Suppressor macrophage treated with lipopolysaccharide for 1 hour (primary cell): ENCODE measurements around the gene PALM3.

Experiments
- DNase-seq, 3 donors: peaks; one replicate each; pipeline ENCODE4 v3.0.0-alpha.2; 2020 to 2022

Gene PALM3, protein sequence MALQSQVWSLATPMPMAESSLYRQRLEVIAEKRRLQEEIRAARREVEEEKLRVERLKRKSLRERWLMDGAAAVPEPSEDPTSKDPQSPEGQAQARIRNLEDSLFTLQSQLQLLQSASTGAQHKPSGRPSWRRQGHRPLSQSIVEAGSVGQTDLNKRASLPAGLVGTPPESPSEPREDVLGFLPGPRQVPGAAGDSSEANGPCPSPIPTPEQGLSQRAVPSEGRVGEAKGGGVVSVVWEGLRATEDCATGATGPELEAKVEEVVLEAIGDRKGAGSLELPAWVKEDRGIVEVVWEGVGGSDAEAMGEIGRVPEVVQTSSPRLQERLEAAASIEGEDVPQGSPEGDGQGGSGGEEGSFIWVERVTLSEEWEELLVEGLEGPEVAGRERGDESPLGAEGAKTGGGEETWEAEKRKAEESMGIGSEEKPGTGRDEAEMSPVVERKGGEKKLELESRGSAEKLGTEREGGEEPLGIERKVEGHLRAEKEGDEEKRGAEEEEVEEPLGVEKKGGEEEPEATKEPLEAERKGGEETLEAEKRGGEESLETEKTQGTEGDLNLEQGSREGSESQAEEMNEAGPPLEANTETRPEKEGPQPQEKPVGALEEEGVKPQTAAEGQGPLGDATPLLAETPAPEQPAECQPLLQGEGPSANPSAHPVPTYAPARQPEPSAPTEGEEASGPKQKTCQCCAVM

DNA sequence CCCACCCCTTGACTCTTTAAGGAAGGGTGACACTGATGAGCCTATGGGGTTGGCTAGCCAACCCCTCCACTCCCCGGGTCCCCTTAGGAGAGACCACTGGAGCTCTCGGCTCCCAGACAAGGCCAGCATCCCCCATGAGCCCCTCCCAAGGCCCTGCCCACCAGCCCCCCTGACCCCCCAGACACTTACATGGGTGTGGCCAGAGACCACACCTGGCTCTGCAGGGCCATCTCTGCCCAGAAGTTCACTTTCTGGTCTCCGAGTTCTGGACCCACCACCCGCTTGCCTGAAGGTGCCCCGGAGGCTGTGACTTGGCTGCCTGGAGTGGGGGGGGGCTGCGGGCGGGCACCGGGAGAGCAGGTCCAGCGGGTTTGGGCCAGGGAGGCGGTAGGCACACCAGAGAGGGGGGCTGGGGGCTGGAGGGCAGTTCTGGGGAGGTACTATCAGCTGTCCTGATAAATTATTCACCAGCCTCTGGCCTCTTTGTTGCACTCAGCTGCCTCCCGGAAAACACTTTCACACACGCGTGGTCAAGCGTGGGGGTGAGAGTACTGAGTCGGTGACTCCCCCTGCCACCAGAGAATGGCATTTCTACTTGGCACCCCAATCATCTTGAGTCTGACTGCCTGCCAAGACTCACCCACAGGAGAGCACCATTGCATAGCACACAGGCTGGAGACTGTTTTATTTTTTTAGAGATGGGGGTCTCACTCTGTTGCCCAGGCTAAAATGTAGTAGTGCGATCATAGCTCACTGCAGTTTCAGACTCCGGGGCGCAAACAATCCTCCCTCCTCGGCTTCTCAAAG is at the start of gene PALM3:
TSS of gene PALM3 (minus strand) at position 326 of the 807 bp plus-strand sequence. CDS start at position 230, 96 bp downstream.
- no peak for DNase-seq

DNA sequence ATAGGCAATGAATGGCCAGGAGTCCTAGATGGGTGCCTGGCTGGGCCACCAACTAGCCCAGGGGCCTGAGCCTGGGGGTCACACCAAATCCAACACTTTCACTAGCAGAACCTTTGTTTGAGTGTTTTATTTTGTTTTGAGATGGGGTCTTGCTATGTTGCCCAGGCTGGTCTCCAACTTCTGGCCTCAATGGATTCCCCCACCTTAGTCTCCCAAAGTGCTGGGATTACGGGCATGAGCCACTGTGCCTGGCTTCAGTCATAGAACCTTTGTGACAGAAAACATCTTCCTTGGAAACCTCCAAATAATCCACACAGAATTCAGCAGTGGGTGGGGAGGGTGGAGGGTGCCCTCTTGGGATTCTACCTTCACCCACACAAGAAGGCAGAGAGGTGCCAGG is 49.6 kb upstream of the PALM3 start:
- DNase-seq, result no peak

DNA sequence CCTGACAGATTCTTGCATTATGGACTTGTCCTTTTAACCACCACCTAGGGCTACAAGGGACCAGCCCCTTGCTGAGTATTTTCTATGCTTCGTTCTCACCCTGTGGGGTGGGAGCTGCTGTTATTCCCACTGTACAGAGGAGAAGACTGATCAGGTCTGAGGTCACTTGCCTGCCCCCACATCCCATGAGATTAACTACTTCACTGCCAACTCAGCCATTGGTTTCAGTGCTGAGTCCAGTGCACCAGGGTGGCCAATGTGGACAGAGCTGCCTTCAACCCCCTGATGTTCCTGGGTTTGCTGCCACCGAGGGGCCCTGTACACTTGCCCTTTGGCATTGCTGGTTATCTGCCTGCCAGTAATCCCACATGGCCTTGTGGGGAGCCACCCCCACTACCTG is 48.8 kb upstream of the PALM3 start:
- no peak for DNase-seq

DNA sequence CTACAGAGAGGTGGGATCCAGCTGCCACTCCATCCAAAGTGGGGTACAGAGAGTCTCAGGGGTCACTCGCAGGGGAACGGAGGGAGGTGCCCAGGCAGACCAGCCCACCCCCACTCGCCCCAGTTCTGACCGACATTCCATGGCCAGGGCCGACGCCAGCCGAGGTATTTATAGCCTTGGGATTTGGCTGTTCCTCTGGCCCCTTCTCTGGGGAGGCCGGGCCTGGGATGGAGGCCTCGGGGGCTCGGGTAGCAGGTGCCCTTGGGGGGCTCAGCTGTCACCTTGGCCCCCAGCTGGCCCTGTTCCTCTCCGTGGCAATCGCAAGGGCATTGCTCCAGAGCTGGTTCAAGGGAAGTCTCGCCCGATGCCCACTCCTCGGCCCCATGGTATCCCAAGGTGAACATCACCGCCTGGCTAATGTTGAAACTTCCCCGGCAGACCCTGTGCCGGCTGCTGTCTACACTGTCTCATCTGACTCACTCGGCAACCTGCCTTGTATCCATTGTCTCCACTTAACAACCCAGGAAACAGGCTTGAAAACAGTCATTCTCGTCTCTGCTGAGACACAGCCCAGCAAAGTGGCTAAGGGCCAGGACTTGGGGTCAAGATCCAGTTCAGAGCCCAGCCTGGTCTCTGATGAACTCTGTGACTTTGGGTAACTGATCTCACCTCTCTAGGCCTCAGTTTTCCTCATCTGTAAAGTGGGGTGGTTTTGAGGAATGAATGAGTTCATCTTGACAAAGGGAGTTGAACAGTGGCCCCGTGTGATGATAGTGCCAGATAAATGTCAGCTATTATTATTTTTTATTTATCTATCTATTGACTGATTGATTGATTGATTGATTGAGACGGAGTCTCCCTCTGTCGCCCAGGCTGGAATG is 45.9 kb upstream of the PALM3 start:
- no peak for DNase-seq

DNA sequence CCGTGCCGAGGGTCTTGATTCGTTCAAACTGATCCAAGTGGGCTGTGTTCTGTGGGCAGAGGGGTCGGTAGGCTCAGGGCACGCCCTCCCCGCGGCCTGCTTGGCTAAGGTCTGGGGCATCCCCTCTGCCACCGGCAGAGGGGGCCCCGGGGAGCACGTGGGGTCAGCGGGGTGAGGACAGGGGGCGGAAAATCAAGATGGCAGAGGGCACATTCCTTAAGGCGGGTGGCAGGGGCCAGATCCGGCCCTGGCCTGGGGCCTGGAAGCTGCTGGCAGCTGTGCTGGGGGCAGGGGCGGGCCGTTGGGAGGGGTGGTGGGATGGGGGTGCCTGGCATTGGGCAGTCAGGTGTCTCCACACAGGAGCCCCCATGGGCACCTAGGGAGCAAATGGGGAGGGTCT is 45.0 kb upstream of the PALM3 start:
- DNase-seq, result no peak

DNA sequence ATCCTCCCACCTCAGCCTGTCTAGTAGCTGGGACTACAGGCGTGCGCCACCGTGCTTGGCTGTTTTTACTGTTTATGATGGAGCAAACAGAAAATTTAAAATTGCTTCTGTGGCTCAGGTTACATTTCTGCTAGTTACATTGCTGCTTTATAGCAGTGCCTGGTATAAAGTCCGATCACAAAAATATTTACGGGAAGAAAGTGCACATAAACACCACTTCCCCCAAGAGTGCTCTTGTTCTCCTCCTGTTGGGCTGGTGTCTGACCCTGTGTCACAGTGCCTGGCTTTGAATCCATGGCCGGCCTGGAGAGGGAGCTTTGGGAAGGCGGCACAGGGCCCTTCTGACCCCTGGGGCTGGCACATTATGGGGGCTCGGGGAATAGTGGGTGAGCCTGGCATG is 43.8 kb upstream of the PALM3 start:
- no peak for DNase-seq

DNA sequence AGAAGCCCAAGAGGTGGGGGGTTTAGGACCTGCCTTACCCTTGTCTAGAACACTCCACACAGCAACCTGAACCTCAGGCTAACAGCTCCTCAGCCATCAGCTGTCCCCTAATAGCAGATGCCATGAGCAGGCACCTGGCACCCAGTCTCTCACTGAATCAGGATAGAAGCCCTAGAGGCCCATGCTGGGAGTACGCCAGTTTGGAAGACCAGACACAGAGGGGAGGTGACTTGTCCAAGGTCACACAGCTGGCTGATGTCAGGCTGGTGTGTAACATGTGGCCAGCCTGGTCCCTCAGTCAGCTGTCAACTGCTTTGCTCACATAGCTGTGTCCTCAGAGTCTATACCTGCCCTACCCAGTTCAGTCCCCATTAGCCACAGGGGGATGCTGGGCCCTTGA is 41.4 kb upstream of the PALM3 start:
- DNase-seq, result no peak

DNA sequence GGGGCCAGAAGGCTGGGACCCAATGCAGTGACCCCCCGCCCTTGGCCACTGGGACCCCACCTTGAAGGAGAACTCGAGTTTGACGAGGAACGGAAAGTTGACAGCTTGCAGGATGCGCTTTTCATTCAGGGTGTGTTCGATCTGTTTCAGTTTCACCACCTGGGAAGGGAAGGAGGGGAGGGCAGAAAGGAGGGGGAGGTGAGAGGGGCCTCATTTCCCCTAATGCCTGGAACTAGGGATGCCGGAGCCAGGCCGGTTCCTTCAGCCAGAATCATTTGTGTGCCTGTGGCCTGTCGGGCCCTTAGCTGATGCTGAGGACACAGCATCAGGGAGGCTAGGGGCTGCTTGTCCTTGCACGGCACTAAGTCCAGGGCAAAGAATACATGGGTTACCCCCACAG is 40.9 kb upstream of the PALM3 start:
- no peak for DNase-seq

DNA sequence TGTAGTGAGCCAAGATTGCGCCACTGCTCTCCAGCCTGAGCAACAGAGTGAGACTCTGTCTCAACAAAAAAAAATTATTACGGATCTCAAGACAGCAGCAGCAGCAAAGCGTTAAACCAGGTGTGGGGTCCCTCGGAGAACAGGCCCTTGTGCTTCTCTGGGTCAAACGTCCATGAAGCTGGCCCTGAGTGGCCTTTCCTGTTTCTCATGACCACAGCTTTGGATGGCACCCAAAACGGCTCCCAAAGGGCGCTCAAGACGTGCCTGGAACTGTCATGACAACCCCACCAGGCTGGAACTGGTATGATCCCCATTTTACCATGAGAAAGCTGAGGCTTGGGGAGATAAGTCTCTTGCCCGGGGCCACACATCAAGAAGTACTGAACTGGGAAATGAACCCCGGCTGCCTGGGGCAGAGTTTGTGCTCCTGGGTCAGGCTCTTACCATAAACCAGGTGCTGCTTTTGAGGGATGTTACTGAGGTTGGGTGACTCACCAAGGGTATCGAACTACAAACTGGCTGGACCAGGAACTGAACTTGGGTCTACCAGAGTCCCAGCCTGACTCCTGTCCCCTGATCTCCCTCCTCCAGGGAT is 40.3 kb upstream of the PALM3 start:
- no peak for DNase-seq

DNA sequence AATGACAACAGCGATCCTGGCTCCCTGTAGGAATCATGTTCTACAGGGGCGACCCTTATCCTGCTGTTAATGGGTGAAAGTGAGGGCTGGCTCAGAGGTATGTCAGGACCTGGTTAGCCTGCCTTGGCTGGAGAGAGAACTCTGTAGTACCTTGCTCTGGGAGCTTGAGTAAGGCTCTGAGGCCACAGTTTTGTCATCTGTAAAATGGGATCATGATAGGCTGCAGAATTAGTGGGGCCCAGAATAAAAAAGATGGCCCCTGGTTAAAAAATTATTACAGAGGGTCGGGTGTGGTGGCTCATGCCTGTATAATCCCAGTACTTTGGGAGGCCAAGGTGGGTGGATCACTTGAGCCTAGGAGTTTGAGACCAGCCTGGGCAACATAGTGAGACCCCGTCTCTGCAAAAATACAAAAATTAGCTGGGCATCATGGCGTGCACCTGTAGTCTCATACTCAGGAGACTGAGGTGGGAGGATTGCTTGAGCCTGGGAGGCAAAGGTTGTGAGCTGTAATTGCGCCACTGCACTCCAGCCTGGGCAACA is 39.2 kb upstream of the PALM3 start:
- no peak for DNase-seq

DNA sequence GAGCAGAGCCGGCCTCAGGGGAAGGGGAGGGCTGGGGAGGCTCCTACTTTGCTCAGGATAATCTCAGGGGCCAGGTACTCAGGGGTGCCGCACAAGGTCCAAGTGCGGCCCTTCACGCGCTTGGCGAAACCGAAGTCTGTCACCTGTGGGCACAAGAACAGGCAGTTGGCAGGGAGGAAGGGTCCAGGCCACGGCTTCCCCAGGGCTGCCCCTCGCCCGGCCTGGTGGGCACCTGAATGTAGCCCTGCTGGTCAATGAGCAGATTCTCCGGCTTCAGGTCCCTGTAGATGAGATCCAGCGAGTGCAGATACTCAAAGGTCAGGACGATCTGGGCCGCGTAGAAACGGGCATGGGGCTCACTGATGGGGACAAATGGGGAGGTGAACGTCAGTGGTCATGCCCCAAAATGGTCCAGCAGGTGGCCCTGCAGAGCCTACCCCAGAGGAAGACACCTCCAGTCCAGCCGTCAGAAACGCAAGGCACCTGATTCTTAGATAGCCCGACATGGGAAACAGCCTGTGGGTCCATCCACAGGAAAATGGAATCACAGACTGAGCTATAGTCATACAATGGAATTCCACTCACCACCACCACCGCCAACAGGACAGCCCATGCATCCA is 35.8 kb upstream of the PALM3 start:
- DNase-seq, result no peak

DNA sequence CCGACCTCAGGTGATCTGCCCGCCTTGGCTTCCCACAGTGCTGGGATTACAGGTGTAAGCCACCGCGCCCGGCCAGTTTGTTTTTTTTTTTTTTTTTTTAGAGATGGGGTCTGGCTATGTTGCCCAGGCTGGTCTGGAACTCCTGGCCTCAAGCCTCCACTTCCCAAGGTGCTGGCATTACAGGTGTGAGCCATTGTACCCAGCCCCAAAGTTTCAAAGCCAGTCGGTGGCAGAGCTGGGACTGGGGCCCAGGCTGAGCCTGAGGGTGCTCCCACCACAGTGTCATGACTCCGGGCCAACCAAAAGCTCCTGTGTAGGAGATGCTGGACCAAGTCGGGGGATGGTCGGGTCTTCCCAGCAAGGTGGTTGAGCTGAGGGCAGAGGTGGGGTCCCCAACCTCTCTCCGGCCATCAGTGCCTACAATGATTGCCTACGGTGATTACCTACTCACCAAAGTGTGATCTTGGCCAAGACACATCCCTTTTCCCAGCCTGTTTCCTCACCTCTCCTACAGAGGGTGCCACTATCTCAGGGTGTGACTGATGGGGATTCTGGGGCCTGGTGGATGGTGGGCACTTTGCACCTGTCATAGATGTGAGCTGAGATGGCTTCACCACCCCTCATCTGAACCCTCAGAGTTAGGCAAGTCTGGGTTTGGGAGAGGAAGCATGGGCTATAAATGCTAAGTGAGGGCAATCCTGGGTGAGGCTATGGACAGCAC is 34.6 kb upstream of the PALM3 start:
- no peak for DNase-seq

DNA sequence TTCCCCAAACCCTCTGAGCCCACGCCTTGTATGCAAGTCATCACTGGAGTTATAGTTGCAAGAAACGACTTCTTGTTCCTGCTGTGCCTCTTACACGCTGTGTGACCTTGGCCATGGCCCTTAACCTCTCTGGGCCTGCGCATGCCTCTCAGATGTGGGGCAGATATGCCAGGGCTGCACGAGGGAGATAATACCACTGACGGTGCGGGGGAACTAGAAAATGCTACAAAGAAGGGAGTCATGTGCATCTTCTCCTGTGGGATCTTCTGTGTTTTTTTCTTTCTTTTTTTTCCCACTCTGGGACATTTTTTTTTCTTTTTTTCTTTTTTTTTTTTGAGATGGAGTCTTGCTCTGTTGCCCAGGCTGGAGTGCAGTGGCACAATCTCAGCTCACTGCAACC is 33.0 kb upstream of the PALM3 start:
- DNase-seq, result no peak

DNA sequence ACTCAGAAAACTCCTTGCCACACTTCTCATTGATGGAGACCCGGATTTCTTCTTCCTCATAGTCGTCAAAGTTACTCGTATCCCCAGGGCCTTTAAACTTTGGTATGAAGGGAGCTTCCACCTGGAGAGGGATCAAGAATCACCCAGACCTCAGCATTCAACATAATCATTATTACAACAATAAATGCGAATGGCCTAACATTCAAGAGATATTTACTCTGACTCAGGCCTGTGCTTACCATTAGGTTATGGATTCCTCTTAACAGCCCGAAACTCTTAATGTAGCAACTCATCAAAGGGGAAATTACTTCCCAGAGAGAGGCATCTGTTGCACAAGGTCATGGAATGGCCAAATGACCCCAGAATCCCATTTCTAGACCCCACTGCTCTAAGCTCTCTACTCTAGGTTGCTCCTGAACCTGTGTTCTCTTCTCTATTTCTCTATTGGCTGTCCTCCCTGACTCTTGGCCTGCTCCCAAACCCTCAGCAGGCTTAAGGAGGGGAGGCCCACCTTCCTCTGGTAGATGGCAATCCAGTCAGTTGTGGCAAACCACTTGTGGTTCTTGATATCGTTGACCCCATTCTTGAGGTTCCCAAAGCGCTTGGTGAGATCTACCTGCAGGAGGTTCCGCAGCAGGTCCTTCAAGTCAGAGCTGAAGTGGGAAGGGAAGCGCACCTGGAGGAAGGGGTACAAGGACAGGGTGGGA is 31.4 kb upstream of the PALM3 start:
- DNase-seq, result no peak

DNA sequence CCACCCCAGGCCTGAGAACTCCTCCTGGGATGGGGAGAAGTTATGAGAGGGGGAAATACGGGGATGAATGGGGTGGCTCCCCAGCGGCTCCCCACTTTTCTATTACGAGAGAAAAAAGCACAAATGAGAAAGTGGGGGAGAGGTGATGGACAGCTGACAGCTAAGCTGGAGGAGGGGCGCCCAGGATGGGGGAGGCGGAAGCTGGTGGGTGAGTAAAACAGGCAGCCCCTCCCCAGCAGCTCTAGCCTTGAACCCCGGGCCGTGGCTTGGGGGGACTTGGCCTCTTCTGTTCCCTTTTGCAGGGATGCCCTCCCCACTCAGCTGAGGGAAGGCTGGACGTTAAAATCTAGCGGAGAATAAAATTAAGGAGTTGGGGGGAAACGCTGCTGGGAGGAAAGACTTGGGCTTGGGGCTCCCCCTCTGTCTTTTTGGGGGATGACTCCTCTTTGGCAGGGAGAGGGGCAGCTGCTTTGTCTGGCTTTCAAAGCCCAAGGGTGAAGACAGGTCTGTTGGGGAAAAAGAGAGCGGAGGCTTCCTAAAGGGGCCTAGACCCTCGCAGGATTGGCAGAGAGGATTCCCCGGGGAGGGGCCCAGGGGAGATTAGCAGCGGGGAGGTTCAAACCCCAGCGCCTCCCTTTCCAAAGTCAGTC is 30.1 kb upstream of the PALM3 start:
- DNase-seq, result no peak

DNA sequence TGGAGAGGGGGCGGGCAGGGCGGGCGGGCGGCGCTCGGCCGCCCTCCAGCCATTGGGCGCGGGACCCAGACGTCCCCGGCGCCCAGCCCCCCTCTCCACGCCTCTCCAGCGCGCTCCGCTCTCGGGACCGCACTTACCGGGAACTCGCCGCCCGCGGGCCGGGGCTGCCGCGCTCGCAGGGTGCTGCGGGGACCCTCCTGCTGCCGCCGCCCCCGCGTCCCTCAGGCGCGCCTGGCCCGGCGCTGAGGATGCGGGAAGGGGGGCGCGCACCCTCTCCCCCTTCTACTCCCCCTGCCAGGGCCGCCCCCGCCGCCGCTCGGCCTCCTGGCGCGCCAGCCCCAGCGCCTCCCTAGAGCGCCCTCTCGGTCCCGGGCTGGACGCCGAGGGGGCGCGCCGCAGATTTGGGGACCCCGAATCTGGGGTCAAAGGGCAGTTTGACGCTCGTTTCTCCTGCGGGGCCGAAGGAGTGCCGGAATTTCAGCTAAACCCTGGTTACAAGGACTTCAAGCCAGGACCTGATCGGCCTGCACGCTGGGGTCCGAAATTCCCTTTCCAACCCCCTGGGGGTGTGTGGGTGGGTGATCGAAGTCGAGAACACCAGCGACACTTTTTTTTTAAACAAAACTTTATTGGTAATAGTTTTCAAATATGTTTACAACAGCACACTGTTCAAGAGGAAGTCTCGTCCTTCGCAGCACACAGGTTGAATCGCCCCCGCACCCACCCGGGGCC is 29.4 kb upstream of the PALM3 start:
- peak; percentile 91 to 95 (median 92) for DNase-seq

DNA sequence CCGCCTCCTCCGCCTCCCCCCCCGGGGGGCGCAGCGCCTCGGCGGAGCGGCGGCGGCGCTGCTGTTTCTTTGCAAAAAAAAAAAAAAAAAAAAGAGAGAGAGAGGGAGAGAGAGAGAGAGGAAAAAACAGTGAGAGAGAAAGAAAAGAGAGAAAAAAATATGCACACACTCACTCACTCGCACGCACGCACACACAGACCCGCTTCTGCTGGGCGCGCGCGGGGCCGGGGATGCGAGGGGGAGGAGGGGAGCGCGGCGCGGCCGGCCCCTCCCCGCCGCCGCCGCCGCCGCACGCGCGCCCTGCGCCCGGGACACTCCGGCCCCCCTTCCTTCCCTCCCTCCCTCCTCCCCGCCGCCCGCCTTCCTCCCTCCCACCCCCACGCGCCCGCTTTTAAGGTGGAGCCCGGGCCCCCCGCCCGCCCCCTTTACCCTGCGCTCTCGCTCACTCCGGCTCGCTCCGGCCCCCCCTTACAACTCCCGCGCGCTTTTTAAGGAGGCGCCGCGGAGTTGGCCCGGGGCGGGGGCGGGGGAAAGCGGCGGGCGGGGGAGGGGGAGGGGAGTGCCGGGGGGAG is 28.7 kb upstream of the PALM3 start, which contains the start of gene SAMD1:
TSS of gene SAMD1 (minus strand) at position 243 of the 572 bp plus-strand sequence.
- peak; percentile 54 to 91 (median 82) for DNase-seq
